Left cardiac atrium (tissue), 4 donors: ENCODE data around the gene PCNP. TPM values are rescaled to one million over a fixed set of nuclear protein-coding genes. Genes with fewer than 3 reads are reported as not detected.
"Not testable (repeated sequence)": the region's sequence is repeated elsewhere in the genome, so short reads cannot be mapped to it uniquely, and the experiment has no call there.

Experiments
- ATAC-seq, 2 donors: fragments of 200-7000 bp; cut with Tn5 transposase; one replicate each; pipeline ENCODE4 v1.9.1; 2020; ENCODE audit warnings: mild to moderate bottlenecking in 2 of 2, moderate library complexity in 2 of 2
- DNase-seq: peaks from one replicate; pipeline ENCODE4 v3.0.0-alpha.2; 2020
- intact Hi-C, 2 donors: fragments of 100-400 bp; cut with DNase I; formaldehyde crosslinking; loops; one replicate each; pipeline versions ENCODE4 v1.14.1 to v1.15.1; 2022 to 2023
- total RNA-seq, 2 donors: library from RNA; stranded (reverse); fragmentation: NEBNext Ultra II Directional; extraction: Animal tissue kit (Norgen Biotek cat#: 25700); gene quantifications; one replicate each; pipeline ENCODE4 v1.2.1, GENCODE V29; 2021
- donor health status: DM: no; HTN: yes; CAD: no.
- donor health status: DM: no; HTN: yes; CAD: no; lungs with severe emphysema.
- donor health status: DM: yes; HTN: yes; CAD: no.
- donor health status: Dilated cardiomyopathy.

The PCNP gene
- total RNA-seq, 2 donors from 2014 or later: 108 to 122 TPM

- intact Hi-C loops: no loop called here
- ATAC-seq (no peak), DNase-seq (no peak)
Measured at GRCh38 chr3:101624857-101625256, 50.9 kb downstream of the PCNP start.

- ATAC-seq (no peak), DNase-seq (no peak)
- intact Hi-C loops: no loop called here
Measured at GRCh38 chr3:101625879-101626278, 51.9 kb downstream of the PCNP start.

GRCh38 chr3:101629219-101629618, 55.2 kb downstream of the PCNP start:
- intact Hi-C loops: no loop called here
- no peak for DNase-seq
- ATAC-seq: no peak

- ATAC-seq: no peak
- intact Hi-C loops: no loop called here
- DNase-seq: no peak
Measured at GRCh38 chr3:101631098-101631796, 57.3 kb downstream of the PCNP start.

GRCh38 chr3:101631959-101632358, 58.0 kb downstream of the PCNP start:
- intact Hi-C loops, ATAC-seq, DNase-seq: not testable (repeated sequence)

GRCh38 chr3:101632586-101632985, 58.6 kb downstream of the PCNP start:
- intact Hi-C loops: no loop called here
- DNase-seq (no peak), ATAC-seq (no peak)

- intact Hi-C loops: no loop called here
- no peak for DNase-seq
Measured at GRCh38 chr3:101633186-101633585, 59.2 kb downstream of the PCNP start.

GRCh38 chr3:101634591-101635196, 60.7 kb downstream of the PCNP start:
- intact Hi-C loops: no loop called here
- ATAC-seq: no peak
- DNase-seq: no peak

More at GRCh38 chr3:101633186-101633585, 59.2 kb downstream of the PCNP start:
- ATAC-seq: no peak

- DNase-seq (no peak), ATAC-seq (no peak)
- intact Hi-C loops: no loop called here
Measured at GRCh38 chr3:101635345-101635744, 61.4 kb downstream of the PCNP start.

GRCh38 chr3:101635954-101636798, 62.2 kb downstream of the PCNP start:
- intact Hi-C loops: no loop called here
- DNase-seq (peak; percentile 52), ATAC-seq (peak; percentile 78 to 79)

- DNase-seq (no peak), ATAC-seq (no peak)
- intact Hi-C loops: no loop called here
Measured at GRCh38 chr3:101637451-101637850, 63.5 kb downstream of the PCNP start.

- intact Hi-C loops: no loop called here
- DNase-seq (no peak), ATAC-seq (no peak)
Measured at GRCh38 chr3:101638261-101638745, 64.3 kb downstream of the PCNP start.

GRCh38 chr3:101639280-101639963, 65.4 kb downstream of the PCNP start:
- no peak for DNase-seq
- ATAC-seq: no peak
- intact Hi-C loops: no loop called here

GRCh38 chr3:101640256-101640655, 66.3 kb downstream of the PCNP start:
- DNase-seq: no peak
- intact Hi-C loops: no loop called here
- no peak for ATAC-seq

GRCh38 chr3:101641397-101642115, 67.6 kb downstream of the PCNP start:
- ATAC-seq, DNase-seq, intact Hi-C loops: not testable (repeated sequence)

GRCh38 chr3:101642441-101642840, 68.5 kb downstream of the PCNP start:
- intact Hi-C loops: no loop called here
- no peak for DNase-seq
- no peak for ATAC-seq

- no peak for DNase-seq
- ATAC-seq: no peak
- intact Hi-C loops: no loop called here
Measured at GRCh38 chr3:101643009-101643844, 69.2 kb downstream of the PCNP start.
